ENCODE measurements around the gene PSMB3. TPM values are rescaled to one million over a fixed set of nuclear protein-coding genes. Genes with fewer than 3 reads are reported as not detected.

Gene PSMB3
- total and polyA plus RNA-seq, 7 donors, result 135 to 280 (median 198) TPM

- H3K4me3 ChIP-seq, result peak overlapping the region; percentile 63 to 84 (median 80)
- peak; percentile 93 for DNase-seq
- H3K36me3 ChIP-seq, result peaks cover 0 to 13% (median 3%) of the 10 kb centered on the region in 4 donors
- no peaks in the 10 kb centered on the region for H3K9me3 ChIP-seq
- H3K4me1 ChIP-seq, result peaks cover 2 to 44% (median 39%) of the 10 kb centered on the region in 4 donors
- H3K27ac ChIP-seq, result peak overlapping the region; percentile 87 to 94 (median 90)
- 5 to 25% methylated on average over 27 of the region's 27 CpGs for WGBS, 2 donors
- TF ChIP-seq POLR2AphosphoS5 (IDR thresholded peaks at IDR 0.05), result peak in 2 of 4 donors; percentile 55 to 60
- no peak for TF ChIP-seq EP300 (IDR thresholded peaks at IDR 0.05)
- peak in 1 of 2 donors; percentile 56 for TF ChIP-seq POLR2A (IDR thresholded peaks at IDR 0.05)
- no peaks in the 10 kb centered on the region for H3K27me3 ChIP-seq
- intact Hi-C loops (cut with DNase I), result loop anchor here (1.0 to 5.0 kb wide), 3 partner anchors 20 to 69 kb away; partner anchors contain the start of gene PIP4K2B
Measured at GRCh38 chr17:38730526-38731379, 21.8 kb upstream of the PSMB3 start.

DNA sequence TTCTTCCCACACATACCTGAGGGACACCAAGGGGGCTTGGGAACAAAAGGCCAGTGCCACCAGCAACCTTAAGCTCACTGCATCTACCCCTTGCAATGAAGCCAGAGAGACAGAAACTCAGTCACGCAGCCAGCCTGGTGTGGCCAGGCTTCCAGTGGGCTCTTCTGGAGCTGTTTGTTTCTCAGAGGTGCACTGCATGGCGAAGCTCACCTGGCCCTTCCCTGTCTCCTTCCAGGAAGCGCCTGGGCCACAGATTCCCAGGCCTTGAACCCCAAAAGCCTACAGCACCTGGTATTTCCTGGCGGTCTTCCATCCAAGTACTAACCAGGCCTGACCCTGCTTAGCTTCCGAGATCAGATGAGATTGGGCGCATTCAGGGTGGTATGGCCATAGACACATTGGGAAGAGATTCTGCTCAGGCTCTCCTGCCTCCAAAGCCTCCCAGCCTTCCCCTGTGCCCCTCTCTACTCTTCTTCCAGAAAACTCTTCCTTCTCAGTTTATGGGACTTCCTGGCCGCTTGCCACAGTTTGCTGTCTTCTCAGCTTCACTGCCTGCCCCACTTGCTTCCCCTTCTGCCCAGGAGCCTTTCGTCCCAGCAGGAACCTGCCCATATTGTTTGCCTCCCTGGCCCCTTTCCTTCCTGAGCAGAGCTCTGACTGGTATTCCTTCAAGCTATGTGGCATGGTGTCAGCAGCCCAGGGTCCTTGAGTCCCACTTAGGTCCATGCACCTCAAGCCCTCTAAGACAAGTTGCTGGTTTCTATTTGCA, 20.8 kb upstream of the PSMB3 start:
- H3K4me3 ChIP-seq, result peak overlapping the region in 2 of 4 donors; percentile 63 to 80
- WGBS, 2 donors, result 12 to 63% methylated on average over 8 of the region's 8 CpGs

GRCh38 chr17:38732376-38733281, 19.9 kb upstream of the PSMB3 start:
- TF ChIP-seq POLR2AphosphoS5 (IDR thresholded peaks at IDR 0.05) (no peak), EP300 (IDR thresholded peaks at IDR 0.05) (no peak), POLR2A (IDR thresholded peaks at IDR 0.05) (no peak), CTCF (IDR thresholded peaks at IDR 0.05) (no peak)
- H3K4me1 ChIP-seq, result peaks cover 2 to 45% (median 39%) of the 10 kb centered on the region in 4 donors
- H3K36me3 ChIP-seq, result peaks cover 0 to 30% (median 6%) of the 10 kb centered on the region in 4 donors
- H3K27me3 ChIP-seq, result no peaks in the 10 kb centered on the region
- WGBS, 2 donors, result 48 to 76% methylated on average over 7 of the region's 7 CpGs
- H3K27ac ChIP-seq, result peak overlapping the region; percentile 87 to 94 (median 90)
- H3K4me3 ChIP-seq, result no peak overlapping the region
- no peaks in the 10 kb centered on the region for H3K9me3 ChIP-seq
- intact Hi-C loops (cut with DNase I), result loop anchor here (5.0 kb wide), 1 partner anchor 40 kb away; no protein-coding TSS in a partner anchor
- DNase-seq, result no peak

More for the DNA sequence above, 20.8 kb upstream of the PSMB3 start:
- TF ChIP-seq CTCF (IDR thresholded peaks at IDR 0.05) (no peak), EP300 (IDR thresholded peaks at IDR 0.05) (no peak), POLR2AphosphoS5 (IDR thresholded peaks at IDR 0.05) (no peak), POLR2A (IDR thresholded peaks at IDR 0.05) (no peak)
- Histone ChIP-seq H3K36me3 (peaks cover 0 to 22% (median 6%) of the 10 kb centered on the region in 4 donors), H3K4me1 (peaks cover 2 to 45% (median 39%) of the 10 kb centered on the region in 4 donors), H3K27me3 (no peaks in the 10 kb centered on the region), H3K27ac (peak overlapping the region; percentile 87 to 94 (median 90)), H3K9me3 (no peaks in the 10 kb centered on the region)
- peak; percentile 79 for DNase-seq
- intact Hi-C loops (cut with DNase I), result loop anchor here (2.0 to 5.0 kb wide), 2 partner anchors 19 to 39 kb away; no protein-coding TSS in a partner anchor

DNA sequence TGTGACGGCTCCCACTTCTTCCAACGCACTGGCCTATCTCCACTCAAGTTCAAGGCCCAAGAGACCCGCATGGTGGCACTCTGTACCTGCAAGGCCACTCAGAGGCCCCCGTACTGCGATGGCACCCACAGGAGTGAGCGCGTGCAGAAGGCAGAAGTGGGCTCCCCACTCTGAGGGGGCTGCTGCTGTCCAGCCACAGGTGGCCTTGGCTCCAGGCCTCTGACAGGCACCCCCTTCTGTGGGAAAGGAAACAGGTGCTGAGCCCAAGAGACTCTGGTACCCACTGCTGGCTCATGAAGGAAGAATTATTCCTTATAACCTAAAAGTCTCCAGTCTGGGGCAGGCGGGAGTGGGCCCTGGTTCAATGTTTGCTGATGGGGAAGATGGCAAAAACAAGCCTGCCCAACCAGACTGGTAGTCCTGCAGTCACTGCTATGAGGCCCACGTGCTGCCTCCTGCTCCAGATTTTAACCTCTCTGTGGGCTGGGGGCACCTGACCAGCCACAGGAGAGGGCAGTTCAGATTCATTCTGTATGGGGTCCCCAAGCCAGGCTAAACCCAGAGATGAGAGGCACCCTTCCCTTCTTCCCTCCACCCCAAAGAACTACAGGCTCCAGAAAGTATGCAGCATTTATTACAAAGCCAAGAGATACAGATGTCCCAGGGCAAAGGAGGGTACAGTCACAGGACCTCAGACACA, 19.1 kb upstream of the PSMB3 start:
- WGBS, 2 donors, result 49 to 84% methylated on average over 9 of the region's 9 CpGs
- Histone ChIP-seq H3K9me3 (no peaks in the 10 kb centered on the region), H3K4me3 (no peak overlapping the region), H3K36me3 (peaks cover 0 to 38% (median 6%) of the 10 kb centered on the region in 4 donors), H3K27ac (peak overlapping the region in 3 of 4 donors; percentile 2 to 87 (median 10)), H3K4me1 (peaks cover 2 to 45% (median 39%) of the 10 kb centered on the region in 4 donors), H3K27me3 (no peaks in the 10 kb centered on the region)
- TF ChIP-seq POLR2A (IDR thresholded peaks at IDR 0.05) (no peak), EP300 (IDR thresholded peaks at IDR 0.05) (no peak), POLR2AphosphoS5 (IDR thresholded peaks at IDR 0.05) (no peak), CTCF (IDR thresholded peaks at IDR 0.05) (no peak)
- intact Hi-C loops (cut with DNase I), result loop anchor here (5.0 kb wide), 1 partner anchor 41 kb away; no protein-coding TSS in a partner anchor
- no peak for DNase-seq
